ENCODE measurements around the gene ADCY3. TPM values are rescaled to one million over a fixed set of nuclear protein-coding genes. Genes with fewer than 3 reads are reported as not detected.
A peak's percentile ranks its signal among the peaks of the same experiment; 100 is the strongest.

Gene ADCY3
- total RNA-seq, 3 donors from 2014 or later: 24.9 to 30.4 (median 25.3) TPM

DNA sequence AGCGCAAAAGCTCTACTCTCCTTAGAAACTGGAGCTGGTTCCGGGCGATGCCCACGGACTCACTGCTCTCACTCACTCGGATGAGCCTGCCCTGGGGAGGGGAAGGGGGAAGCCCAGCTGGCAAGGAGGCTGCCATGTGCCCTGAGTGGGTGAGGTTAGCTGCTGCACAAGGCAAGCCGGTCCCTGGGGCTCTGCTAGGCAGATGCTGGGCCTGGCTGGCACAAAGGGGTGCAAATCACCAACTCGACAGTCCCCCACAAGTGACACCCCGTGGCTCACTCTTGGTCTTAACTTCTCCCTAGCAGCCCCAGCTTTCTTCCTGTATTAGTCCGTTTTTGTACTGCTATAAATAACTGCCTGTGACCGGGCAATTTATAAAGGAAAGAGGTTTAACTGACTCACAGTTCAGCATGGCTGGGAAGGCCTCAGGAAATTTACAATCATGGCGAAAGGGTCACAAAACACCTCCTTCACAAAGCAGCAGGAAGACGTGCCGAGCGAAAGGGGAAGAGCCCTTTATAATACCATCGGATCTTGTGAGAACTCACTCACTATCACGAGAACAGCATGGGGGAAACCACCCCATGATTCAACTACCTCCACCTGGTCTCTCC, 33.2 kb downstream of the ADCY3 start:
- peak; percentile 20 for ATAC-seq

GRCh38 chr2:24886126-24886501, 33.9 kb downstream of the ADCY3 start:
- ATAC-seq (no peak), DNase-seq (no peak)
- Histone ChIP-seq H3K4me3 (no peak overlapping the region), H3K4me1 (ENCODE audit: low read depth) (no peaks in the 10 kb centered on the region), H3K36me3 (ENCODE audit: low read depth) (no peaks in the 10 kb centered on the region), H3K9me3 (no peaks in the 10 kb centered on the region)
- TF ChIP-seq, protein P1, sequence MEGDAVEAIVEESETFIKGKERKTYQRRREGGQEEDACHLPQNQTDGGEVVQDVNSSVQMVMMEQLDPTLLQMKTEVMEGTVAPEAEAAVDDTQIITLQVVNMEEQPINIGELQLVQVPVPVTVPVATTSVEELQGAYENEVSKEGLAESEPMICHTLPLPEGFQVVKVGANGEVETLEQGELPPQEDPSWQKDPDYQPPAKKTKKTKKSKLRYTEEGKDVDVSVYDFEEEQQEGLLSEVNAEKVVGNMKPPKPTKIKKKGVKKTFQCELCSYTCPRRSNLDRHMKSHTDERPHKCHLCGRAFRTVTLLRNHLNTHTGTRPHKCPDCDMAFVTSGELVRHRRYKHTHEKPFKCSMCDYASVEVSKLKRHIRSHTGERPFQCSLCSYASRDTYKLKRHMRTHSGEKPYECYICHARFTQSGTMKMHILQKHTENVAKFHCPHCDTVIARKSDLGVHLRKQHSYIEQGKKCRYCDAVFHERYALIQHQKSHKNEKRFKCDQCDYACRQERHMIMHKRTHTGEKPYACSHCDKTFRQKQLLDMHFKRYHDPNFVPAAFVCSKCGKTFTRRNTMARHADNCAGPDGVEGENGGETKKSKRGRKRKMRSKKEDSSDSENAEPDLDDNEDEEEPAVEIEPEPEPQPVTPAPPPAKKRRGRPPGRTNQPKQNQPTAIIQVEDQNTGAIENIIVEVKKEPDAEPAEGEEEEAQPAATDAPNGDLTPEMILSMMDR (IDR thresholded peaks at IDR 0.05): no peak
- intact Hi-C loops (cut with DNase I, micrococcal nuclease): no loop called here

More for the DNA sequence above, 33.2 kb downstream of the ADCY3 start:
- Histone ChIP-seq H3K36me3 (ENCODE audit: low read depth) (no peaks in the 10 kb centered on the region), H3K9me3 (no peaks in the 10 kb centered on the region), H3K4me3 (no peak overlapping the region), H3K4me1 (ENCODE audit: low read depth) (no peaks in the 10 kb centered on the region)
- no peak for DNase-seq
- TF ChIP-seq, protein P1 (IDR thresholded peaks at IDR 0.05): no peak
- intact Hi-C loops (cut with DNase I, micrococcal nuclease): no loop called here

GRCh38 chr2:24885221-24886125, 34.6 kb downstream of the ADCY3 start:
- Histone ChIP-seq H3K4me1 (ENCODE audit: low read depth) (no peaks in the 10 kb centered on the region), H3K4me3 (no peak overlapping the region), H3K36me3 (ENCODE audit: low read depth) (no peaks in the 10 kb centered on the region), H3K9me3 (no peaks in the 10 kb centered on the region)
- peak in 1 of 3 donors; percentile 36 for DNase-seq
- TF ChIP-seq, protein P1 (IDR thresholded peaks at IDR 0.05): no peak
- intact Hi-C loops (cut with DNase I, micrococcal nuclease): no loop called here
- peak; percentile 34 for ATAC-seq

DNA sequence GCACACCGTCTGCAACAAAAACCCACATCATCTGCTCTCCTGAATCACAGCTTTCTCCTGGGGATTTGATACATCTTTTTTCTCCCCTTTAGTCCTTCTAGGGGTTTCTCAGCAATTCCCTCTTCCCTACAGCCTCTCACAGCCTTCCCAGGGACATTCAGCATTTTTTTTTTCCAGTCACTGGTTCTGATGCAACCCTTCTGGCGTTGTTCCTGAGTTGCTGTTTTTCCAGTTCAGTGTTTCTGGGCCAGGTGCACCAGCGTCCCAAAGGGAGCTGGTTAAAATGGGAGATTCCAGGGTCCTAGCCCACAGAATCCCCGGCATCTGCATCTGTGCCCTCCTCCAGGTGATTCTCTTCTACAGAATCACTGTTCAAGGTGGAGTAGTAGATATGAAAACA, 36.1 kb downstream of the ADCY3 start:
- ATAC-seq (no peak), DNase-seq (no peak)
- TF ChIP-seq, protein P1 (IDR thresholded peaks at IDR 0.05): no peak
- Histone ChIP-seq H3K4me3 (no peak overlapping the region), H3K9me3 (no peaks in the 10 kb centered on the region), H3K4me1 (ENCODE audit: low read depth) (no peaks in the 10 kb centered on the region), H3K36me3 (ENCODE audit: low read depth) (no peaks in the 10 kb centered on the region)
- intact Hi-C loops (cut with DNase I, micrococcal nuclease): no loop called here

GRCh38 chr2:24881623-24882022, 38.4 kb downstream of the ADCY3 start:
- ATAC-seq: no peak
- intact Hi-C loops (cut with DNase I, micrococcal nuclease): no loop called here
- Histone ChIP-seq H3K36me3 (ENCODE audit: low read depth) (no peaks in the 10 kb centered on the region), H3K4me3 (no peak overlapping the region), H3K9me3 (no peaks in the 10 kb centered on the region), H3K4me1 (ENCODE audit: low read depth) (no peaks in the 10 kb centered on the region)
- no peak for DNase-seq
- TF ChIP-seq, protein P1 (IDR thresholded peaks at IDR 0.05): no peak
